K562 (cell line): ENCODE measurements around the gene ROBO1. TPM values are rescaled to one million over a fixed set of nuclear protein-coding genes. Genes with fewer than 3 reads are reported as not detected.

Experiments
- ATAC-seq: fragments of 200-7000 bp; cut with Tn5 transposase; 3 replicates; pipeline ENCODE4 v1.9.1; 2020; ENCODE audit warnings: moderate library complexity
- BruUV-seq: library from RNA; stranded (reverse); fragments of 400-500 nt; replicated peaks from 2 replicates; lab custom pipeline; 2021; lab: Mats Ljungman, UMichigan
- CTCF ChIA-PET: fragments of 300-600 bp; formaldehyde crosslinking; extraction: SDS; loops from one replicate; lab custom pipeline; 2021; ENCODE audit warnings: low intra/inter-chr PET ratio; lab: Yijun Ruan, JAX
- POLR2A ChIA-PET: fragments of 300-600, 350-650 bp; sonication (Branson Sonifier 250); formaldehyde crosslinking; extraction: SDS; loops from one replicate; lab custom pipeline; 2021; ENCODE audit warnings: antibody characterized with exemption, inconsistent platforms; lab: Yijun Ruan, JAX
- DNase-seq, 4 experiments: peaks; one replicate each; pipeline versions ENCODE4 v3.0.0 to v3.0.0-alpha.2; 2011 to 2018; ENCODE audit warnings: low spot score in 3 of 4, mixed read lengths in 3 of 4; ENCODE audit errors: extremely low read depth in 1 of 4
- FAIRE-seq: peaks from 2 replicates; lab custom pipeline; 2011; peaks lifted over from hg19 to GRCh38; lab: Jason Lieb, UNC
- H2AFZ ChIP-seq: 2 replicates; pipeline ENCODE4 v1.6.0; 2011; ENCODE audit warnings: low read depth, low read length, control low read depth, inconsistent platforms
- H3K27ac ChIP-seq: fragments of 200-600 bp; 3 replicates; pipeline ENCODE4 v1.8.0; 2011; ENCODE audit warnings: low read depth, mild to moderate bottlenecking, control low read depth, inconsistent platforms, low read length, moderate library complexity, mixed read lengths; ENCODE audit errors: extremely low read depth
- H3K27me3 ChIP-seq, 2 experiments: fragments of 300-600 bp in 1 of 2; 2 replicates in 1 of 2; 3 replicates in 1 of 2; pipeline versions ENCODE4 v1.6.0 to v1.8.0; 2011; ENCODE audit warnings: inconsistent platforms in 2 of 2, low read length in 2 of 2, mild to moderate bottlenecking in 1 of 2, mixed read lengths in 1 of 2, moderate library complexity in 1 of 2; ENCODE audit not compliant: control insufficient read depth in 2 of 2, insufficient read depth in 2 of 2
- H3K36me3 ChIP-seq: fragments of 300-600 bp; 3 replicates; pipeline ENCODE4 v1.8.0; 2011; ENCODE audit warnings: mild to moderate bottlenecking, low read length, inconsistent platforms; ENCODE audit not compliant: control insufficient read depth, insufficient read depth
- H3K4me1 ChIP-seq, 2 experiments: fragments of 200-600 bp in 1 of 2; replicated peaks in 1 of 2; 2 replicates in 1 of 2; 3 replicates in 1 of 2; pipeline versions ENCODE4 v1.5.1 to v1.8.0; 2011; ENCODE audit warnings: inconsistent platforms in 2 of 2, low read length in 2 of 2, mild to moderate bottlenecking in 1 of 2, mixed read lengths in 1 of 2, moderate library complexity in 1 of 2; ENCODE audit not compliant: control insufficient read depth in 2 of 2, insufficient read depth in 2 of 2
- H3K4me2 ChIP-seq: 2 replicates; pipeline ENCODE4 v1.6.1; 2011; ENCODE audit warnings: low read length, control low read depth, inconsistent platforms, mixed read lengths; ENCODE audit not compliant: insufficient read depth
- H3K4me3 ChIP-seq: fragments of 200-600 bp; sonication (generic), shearing (Covaris generic); 2 replicates; pipeline ENCODE4 v1.5.1; 2016; ENCODE audit warnings: control low read depth, inconsistent platforms
- H3K79me2 ChIP-seq: fragments of 200-600 bp; 3 replicates; pipeline ENCODE4 v1.8.0; 2011; ENCODE audit warnings: low read length, inconsistent platforms; ENCODE audit not compliant: control insufficient read depth, insufficient read depth
- H3K9ac ChIP-seq, 2 experiments: 2 replicates each; pipeline versions ENCODE4 v1.6.0 to v1.6.1; 2011; ENCODE audit warnings: low read depth in 2 of 2, low read length in 2 of 2, control low read depth in 1 of 2, inconsistent platforms in 1 of 2, mild to moderate bottlenecking in 1 of 2, mixed read lengths in 1 of 2; ENCODE audit not compliant: insufficient read depth in 1 of 2
- H3K9me1 ChIP-seq: one replicate; pipeline ENCODE4 v1.6.0; 2011; ENCODE audit warnings: inconsistent platforms, mild to moderate bottlenecking, low read length, moderate library complexity; ENCODE audit not compliant: control insufficient read depth, insufficient read depth
- H3K9me3 ChIP-seq: replicated peaks from 2 replicates; pipeline ENCODE4 v1.5.1; 2011; ENCODE audit warnings: low read depth, low read length, inconsistent platforms; ENCODE audit not compliant: control insufficient read depth, insufficient read depth
- H4K20me1 ChIP-seq: replicated peaks from 2 replicates; pipeline ENCODE4 v1.6.1; 2011; ENCODE audit warnings: low read length, inconsistent platforms, mixed read lengths; ENCODE audit not compliant: control insufficient read depth, insufficient read depth
- C11orf30 ChIP-seq: fragments of 450-650 bp; IDR thresholded peaks from 2 replicates; pipeline ENCODE4 v1.6.1; 2016; ENCODE audit warnings: low read depth, mild to moderate bottlenecking
- CTCF ChIP-seq, 3 experiments: IDR thresholded peaks in 2 of 3; conservative IDR thresholded peaks in 1 of 3; 2 replicates each; pipeline ENCODE4 v1.5.1; 2011 to 2012; ENCODE audit warnings: low read length in 3 of 3, mild to moderate bottlenecking in 3 of 3, control low read depth in 2 of 3, improper control_type of control experiment in 1 of 3, inconsistent platforms in 1 of 3, low read depth in 1 of 3, mixed read lengths in 1 of 3, moderate library complexity in 1 of 3; ENCODE audit not compliant: insufficient read depth in 2 of 3
- MAFF ChIP-seq: IDR thresholded peaks from 2 replicates; pipeline ENCODE4 v1.6.1; 2012; ENCODE audit warnings: low read length, improper control_type of control experiment
- MAFK ChIP-seq: IDR thresholded peaks from 2 replicates; pipeline ENCODE4 v1.6.1; 2011; ENCODE audit warnings: low read length, improper control_type of control experiment
- MXI1 ChIP-seq: IDR thresholded peaks from 2 replicates; pipeline ENCODE4 v1.6.1; 2011; ENCODE audit warnings: low read depth, mild to moderate bottlenecking, improper control_type of control experiment, low read length
- PHB2 ChIP-seq: fragments of 450-650 bp; IDR thresholded peaks from 2 replicates; pipeline ENCODE4 v1.6.1; 2017; ENCODE audit warnings: low read depth
- ZNF316 ChIP-seq: fragments of 450-650 bp; IDR thresholded peaks from 2 replicates; pipeline ENCODE4 v1.6.1; 2016
- ZNF764 ChIP-seq: fragments of 250-450 bp; sonication (Bioruptor Pico); IDR thresholded peaks from 2 replicates; pipeline ENCODE4 v1.4.0; 2020; ENCODE audit warnings: low read depth, mild to moderate bottlenecking, moderate library complexity
- WGBS: fragments of 100-300 bp; shearing (Covaris generic); methylation state at CpG from one replicate; pipeline ENCODE4 v1.1.6; 2016; ENCODE audit warnings: low coverage, mixed read lengths; ENCODE audit not compliant: insufficient coverage; ENCODE audit errors: missing lambda C conversion rate; 5-methylcytosine and 5-hydroxymethylcytosine counted together
- in situ Hi-C: fragments of 300-500 bp; cut with MboI; formaldehyde crosslinking; loops from 4 replicates; pipeline ENCODE4 v1.15.0; 2018; ENCODE audit warnings: inconsistent platforms, mixed read lengths
- intact Hi-C: fragments of 100-400 bp; cut with micrococcal nuclease; formaldehyde crosslinking; loops from 2 replicates; pipeline ENCODE4 v1.14.2; 2022
- polyA plus RNA-seq, 8 experiments: library from polyadenylated mRNA; depleted of rRNA in 4 of 8; stranded (reverse) in 5 of 8; unstranded in 3 of 8; fragments of >200 nt; fragmentation: Nextera tagmentation in 2 of 8; fragmentation: Illumina TruSeq in 1 of 8; extraction: Ambion mirVana in 2 of 8; extraction: Trizol in 1 of 8; gene quantifications; 2 replicates each; pipeline versions ENCODE4 v1.2.1 to v1.2.3, GENCODE V29; 2011 to 2014; ENCODE audit warnings: inconsistent platforms in 1 of 8, missing spikeins in 1 of 8
- total RNA-seq, 7 experiments: library from RNA; depleted of rRNA in 6 of 7; stranded (reverse); fragments of >200 nt in 6 of 7; fragmentation: Illumina TruSeq in 2 of 7; extraction: Trizol in 2 of 7; gene quantifications; 2 replicates each; pipeline versions ENCODE4 v1.2.1 to v1.2.3, GENCODE V29; 2011 to 2021; ENCODE audit warnings: low replicate concordance in 1 of 7
- TF ChIP-seq, protein P1 (sequence below): fragments of 250-450 bp; sonication (Bioruptor Pico); IDR thresholded peaks from 2 replicates; pipeline ENCODE4 v1.5.1; 2021; ENCODE audit warnings: mild to moderate bottlenecking

ROBO1 gene
- total and polyA plus RNA-seq, 9 of the 15 experiments (the other 6 are each of a cell fraction or from before 2014, with no cell fraction given) = 0.01 to 0.53 (median 0.17) TPM; not detected in 5

DNA sequence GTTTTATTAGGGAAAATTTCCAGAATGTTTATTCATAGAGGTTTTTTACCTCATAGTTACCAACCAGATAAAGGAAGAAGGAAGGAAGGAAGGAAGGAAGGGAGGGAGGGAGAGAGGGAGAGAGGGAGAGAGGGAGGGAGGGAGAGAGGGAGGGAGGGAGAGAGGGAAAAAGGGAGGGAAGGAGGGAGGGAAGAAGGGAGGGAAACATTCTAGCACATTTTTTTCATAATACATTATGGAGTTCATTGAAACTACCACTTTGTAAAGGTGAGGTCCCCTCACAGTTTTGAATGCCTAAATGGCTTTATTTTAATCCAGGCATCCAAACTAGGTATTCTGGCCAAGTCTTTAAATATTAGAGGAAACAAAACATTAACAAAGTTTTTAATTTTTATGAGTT, 1049.1 kb downstream of the ROBO1 start (continued):
- TF ChIP-seq, protein P1, sequence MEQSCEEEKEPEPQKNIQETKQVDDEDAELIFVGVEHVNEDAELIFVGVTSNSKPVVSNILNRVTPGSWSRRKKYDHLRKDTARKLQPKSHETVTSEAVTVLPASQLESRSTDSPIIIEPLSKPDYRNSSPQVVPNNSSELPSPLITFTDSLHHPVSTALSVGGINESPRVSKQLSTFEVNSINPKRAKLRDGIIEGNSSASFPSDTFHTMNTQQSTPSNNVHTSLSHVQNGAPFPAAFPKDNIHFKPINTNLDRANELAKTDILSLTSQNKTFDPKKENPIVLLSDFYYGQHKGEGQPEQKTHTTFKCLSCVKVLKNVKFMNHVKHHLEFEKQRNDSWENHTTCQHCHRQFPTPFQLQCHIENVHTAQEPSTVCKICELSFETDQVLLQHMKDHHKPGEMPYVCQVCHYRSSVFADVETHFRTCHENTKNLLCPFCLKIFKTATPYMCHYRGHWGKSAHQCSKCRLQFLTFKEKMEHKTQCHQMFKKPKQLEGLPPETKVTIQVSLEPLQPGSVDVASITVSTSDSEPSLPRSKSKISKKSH (CRISPR knock-in tag) = no peak
- TF ChIP-seq ZNF764 (no peak), PHB2 (no peak)

DNA sequence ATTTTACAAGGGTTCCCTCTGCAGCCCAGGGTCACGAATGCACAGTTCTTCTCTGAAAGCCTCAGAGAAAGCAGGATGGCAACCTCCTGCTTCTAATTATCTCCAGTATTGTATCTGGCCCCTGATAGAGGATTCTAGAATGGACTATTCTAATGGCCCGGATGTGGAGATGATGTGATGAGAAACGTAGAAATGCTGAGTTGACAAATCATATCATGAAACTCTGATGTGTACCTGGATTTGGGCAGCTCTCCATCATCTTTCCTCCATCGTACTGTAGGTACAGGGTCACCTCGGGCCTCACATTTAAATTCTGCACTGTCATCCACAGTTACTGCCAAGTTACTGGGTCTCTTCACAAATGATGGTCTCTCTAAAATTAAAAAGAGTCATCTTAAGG, 1050.8 kb downstream of the ROBO1 start:
- FAIRE-seq (no peak), DNase-seq (no peak)
- Histone ChIP-seq H3K4me3 (no peak overlapping the region), H3K27ac (no peak overlapping the region), H3K27me3 (no peaks in the 10 kb centered on the region), H4K20me1 (no peaks in the 10 kb centered on the region), H3K9me3 (no peaks in the 10 kb centered on the region), H3K79me2 (no peaks in the 10 kb centered on the region), H3K9ac (no peak overlapping the region), H3K4me2 (no peak overlapping the region)
- 0% methylated on average over 3 of the region's 5 CpGs for WGBS
- ChIA-PET POLR2A (no interaction called here), CTCF (no interaction called here)
- intact Hi-C loops (no loop called here), in situ Hi-C loops (no loop called here)
- BruUV-seq = no TSS peak
- peak; percentile 14; the same call in 1 of the 2 replicates for TF ChIP-seq C11orf30
- TF ChIP-seq MAFF = peak; percentile 73
- TF ChIP-seq CTCF (IDR thresholded peaks at IDR 0.05 in 2 of 3, conservative IDR thresholded peaks at IDR 0.05 in 1 of 3; ENCODE audit: insufficient read depth in 2 of 3, low read depth in 1 of 3, low read length in 3 of 3) = no peak
- no peak for TF ChIP-seq MXI1
- TF ChIP-seq ZNF316 = peak; percentile 57; the same call in 1 of the 2 replicates
- TF ChIP-seq MAFK = peak; percentile 79
- TF ChIP-seq, all 486 proteins: peak for 4
- ATAC-seq = no peak
- Histone ChIP-seq H3K36me3 (no peaks in the 10 kb centered on the region), H3K9me1 (no peaks in the 10 kb centered on the region), H2AFZ (no peak overlapping the region), H3K4me1 (no peaks in the 10 kb centered on the region)
